ENCODE data around the gene CSF1R. TPM values are rescaled to one million over a fixed set of nuclear protein-coding genes. Genes with fewer than 3 reads are reported as not detected.

CSF1R gene
- total RNA-seq, 4 donors from 2014 or later: 12.3 to 58.0 (median 35.2) TPM

DNA sequence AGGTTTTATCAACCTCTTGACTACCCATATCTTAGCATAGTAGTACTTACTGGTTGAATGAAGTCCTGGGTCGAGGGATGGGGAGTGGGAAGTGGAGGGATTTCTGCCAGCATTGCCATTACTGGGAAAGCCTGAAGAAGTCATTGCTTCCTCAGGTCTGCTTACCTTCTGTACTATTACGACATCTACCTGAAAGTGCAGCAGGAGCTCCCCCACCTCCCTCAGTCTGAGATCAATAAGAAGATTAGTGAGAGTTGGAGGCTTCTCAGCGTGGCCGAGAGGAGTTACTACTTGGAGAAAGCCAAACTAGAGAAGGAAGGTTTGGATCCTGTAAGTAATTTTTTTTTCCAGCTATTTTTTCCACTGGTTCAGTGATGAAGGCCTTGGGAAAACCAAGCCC is 80.0 kb downstream of the CSF1R start:
- peaks cover 6 to 25% (median 15%) of the 10 kb centered on the region in 3 donors for H3K4me1 ChIP-seq
- H3K36me3 ChIP-seq: peaks cover 0 to 68% of the 10 kb centered on the region in 2 donors
- H3K4me3 ChIP-seq: no peak overlapping the region
- 91 to 95% methylated on average over 4 of the region's 4 CpGs for WGBS, 2 donors (ENCODE audit: low coverage in 1 of 2)
- TF ChIP-seq POLR2AphosphoS5 (IDR thresholded peaks at IDR 0.05): no peak
- TF ChIP-seq EP300 (IDR thresholded peaks at IDR 0.05): no peak
- TF ChIP-seq POLR2A (IDR thresholded peaks at IDR 0.05): no peak
- TF ChIP-seq, protein P1, sequence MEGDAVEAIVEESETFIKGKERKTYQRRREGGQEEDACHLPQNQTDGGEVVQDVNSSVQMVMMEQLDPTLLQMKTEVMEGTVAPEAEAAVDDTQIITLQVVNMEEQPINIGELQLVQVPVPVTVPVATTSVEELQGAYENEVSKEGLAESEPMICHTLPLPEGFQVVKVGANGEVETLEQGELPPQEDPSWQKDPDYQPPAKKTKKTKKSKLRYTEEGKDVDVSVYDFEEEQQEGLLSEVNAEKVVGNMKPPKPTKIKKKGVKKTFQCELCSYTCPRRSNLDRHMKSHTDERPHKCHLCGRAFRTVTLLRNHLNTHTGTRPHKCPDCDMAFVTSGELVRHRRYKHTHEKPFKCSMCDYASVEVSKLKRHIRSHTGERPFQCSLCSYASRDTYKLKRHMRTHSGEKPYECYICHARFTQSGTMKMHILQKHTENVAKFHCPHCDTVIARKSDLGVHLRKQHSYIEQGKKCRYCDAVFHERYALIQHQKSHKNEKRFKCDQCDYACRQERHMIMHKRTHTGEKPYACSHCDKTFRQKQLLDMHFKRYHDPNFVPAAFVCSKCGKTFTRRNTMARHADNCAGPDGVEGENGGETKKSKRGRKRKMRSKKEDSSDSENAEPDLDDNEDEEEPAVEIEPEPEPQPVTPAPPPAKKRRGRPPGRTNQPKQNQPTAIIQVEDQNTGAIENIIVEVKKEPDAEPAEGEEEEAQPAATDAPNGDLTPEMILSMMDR (IDR thresholded peaks at IDR 0.05): no peak
- no peak for ATAC-seq
- H3K9me3 ChIP-seq: no peaks in the 10 kb centered on the region
- H3K27me3 ChIP-seq: no peaks in the 10 kb centered on the region
- H3K27ac ChIP-seq: no peak overlapping the region

Small RNA genes lying within 50 kb of the gene (small RNA-seq; reads per million reads assigned to genes)
- gene RF00019: 0 reads per million in 4 donors

Other genes with a start within 250 kb of the CSF1R start
- under 1 TPM in 1 of 4 donors, not detected in 3; 0.05 TPM for gene PDE6A, start 141.8 kb downstream of the CSF1R start, total RNA-seq
- gene SLC26A2, start 125.8 kb downstream of the CSF1R start, total RNA-seq: 10 to 100 TPM in 1 of 4 donors, 1 to 10 TPM in 3; 7.9 to 14.5 (median 8.6) TPM
- 1 to 10 TPM; 2.4 to 5.1 (median 3.8) TPM for gene TIGD6, start 85.9 kb downstream of the CSF1R start, total RNA-seq
- gene HMGXB3, start 85.8 kb downstream of the CSF1R start, total RNA-seq: 10 to 100 TPM; 21.8 to 30.2 (median 24.2) TPM
- gene PDGFRB, start 69.3 kb upstream of the CSF1R start, total RNA-seq: 100 to 1,000 TPM in 3 of 4 donors, 10 to 100 TPM in 1; 87.5 to 161 (median 113) TPM
- gene CDX1, start 80.2 kb upstream of the CSF1R start, total RNA-seq: not detected
- gene SLC6A7, start 103.5 kb upstream of the CSF1R start, total RNA-seq: not detected
- gene CAMK2A, start 203.2 kb upstream of the CSF1R start, total RNA-seq: 1 to 10 TPM; 1.4 to 6.9 (median 3.6) TPM
- gene ARSI, start 216.4 kb upstream of the CSF1R start, total RNA-seq: 10 to 100 TPM in 1 of 4 donors, 1 to 10 TPM in 3; 3.1 to 11.6 (median 6.8) TPM

Measured in gastroesophageal sphincter (tissue), 4 donors.